Measurements from ENCODE around the gene MAP2K4. TPM values are rescaled to one million over a fixed set of nuclear protein-coding genes. Genes with fewer than 3 reads are reported as not detected.

MAP2K4 gene
- total and polyA plus RNA-seq, 2 of the 13 experiments (the other 11 are each of a cell fraction or from before 2014, with no cell fraction given), result 21.5 to 35.6 TPM

DNA sequence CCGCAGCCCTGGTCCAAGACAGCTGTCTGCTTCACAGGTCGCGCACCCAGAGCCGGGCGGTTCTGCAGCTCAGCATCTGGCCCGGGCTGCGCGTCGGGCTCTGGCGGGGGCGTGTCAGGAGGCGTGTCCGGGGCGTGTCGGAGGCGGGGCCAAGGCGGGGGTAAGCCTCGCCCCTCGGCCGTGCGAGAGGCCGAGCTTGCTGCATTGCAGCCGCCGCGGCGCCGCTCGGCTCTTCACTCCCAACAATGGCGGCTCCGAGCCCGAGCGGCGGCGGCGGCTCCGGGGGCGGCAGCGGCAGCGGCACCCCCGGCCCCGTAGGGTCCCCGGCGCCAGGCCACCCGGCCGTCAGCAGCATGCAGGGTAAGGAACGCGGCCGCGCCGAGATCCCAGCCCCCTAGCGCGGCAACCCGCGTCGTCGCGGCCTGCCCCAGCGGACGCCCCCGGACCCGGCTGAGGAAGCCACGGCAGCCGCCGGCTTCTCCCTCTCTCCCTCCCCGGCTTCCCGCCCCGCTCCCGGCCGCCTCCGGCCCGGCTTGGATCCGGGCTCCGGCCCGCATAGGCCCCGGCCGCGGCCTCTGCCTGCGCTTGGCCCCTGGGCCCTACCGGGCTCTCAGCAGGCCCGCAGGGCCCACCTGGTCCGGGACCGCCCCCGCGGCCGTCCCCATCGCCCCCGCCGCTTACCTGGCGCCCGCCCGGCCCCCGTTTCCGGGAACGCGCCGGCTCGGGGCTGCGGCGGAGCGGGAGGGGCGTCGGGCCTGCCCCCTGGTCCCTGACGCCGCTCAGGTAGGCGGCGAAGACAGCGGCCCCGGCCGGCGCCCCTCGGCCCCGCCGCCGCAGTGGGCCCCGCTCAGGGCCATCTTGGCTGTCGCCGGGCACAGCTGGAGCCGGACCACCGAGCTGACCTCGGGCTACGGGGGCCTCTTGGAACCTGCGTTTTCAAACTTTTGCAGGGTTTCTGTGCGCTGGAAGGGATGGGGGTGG lies at the start of gene MAP2K4 (continued):
- TF ChIP-seq KDM2A (CRISPR knock-in tag; IDR thresholded peaks at IDR 0.05; ENCODE audit: borderline replicate concordance, low read depth) (peak; percentile 61; the same call in 1 of the 2 replicates), BORCS8-MEF2B (CRISPR knock-in tag; IDR thresholded peaks at IDR 0.05) (0 out of 2 replicates have a peak, but pooled peaks have one; percentile 34), ESRRA (CRISPR knock-in tag; IDR thresholded peaks at IDR 0.05; ENCODE audit: low read depth) (0 out of 2 replicates have a peak, but pooled peaks have one; percentile 15), ZFP41 (CRISPR knock-in tag; IDR thresholded peaks at IDR 0.05; ENCODE audit: borderline replicate concordance) (no peak), SNAI1 (CRISPR knock-in tag; IDR thresholded peaks at IDR 0.05; ENCODE audit: borderline replicate concordance) (no peak), HES4 (CRISPR knock-in tag; IDR thresholded peaks at IDR 0.05; ENCODE audit: borderline replicate concordance) (peak; percentile 86; the same call in 1 of the 2 replicates), POLR2A (IDR thresholded peaks at IDR 0.05; ENCODE audit: insufficient read depth in 1 of 2, low read depth in 2 of 2, low read length in 2 of 2) (peak; percentile 83 to 85), CREB3 (CRISPR knock-in tag; IDR thresholded peaks at IDR 0.05) (0 out of 2 replicates have a peak, but pooled peaks have one; percentile 66), ZNF614 (CRISPR knock-in tag; IDR thresholded peaks at IDR 0.05; ENCODE audit: borderline replicate concordance) (no peak), BCL3 (CRISPR knock-in tag; IDR thresholded peaks at IDR 0.05) (peak; percentile 25; the same call in 1 of the 2 replicates), ZSCAN21 (CRISPR knock-in tag; IDR thresholded peaks at IDR 0.05; ENCODE audit: borderline replicate concordance) (peak; percentile 48; the same call in 1 of the 2 replicates), GABPA (IDR thresholded peaks at IDR 0.05; ENCODE audit: low read depth, low read length) (0 out of 2 replicates have a peak, but pooled peaks have one; percentile 10), GABPA (CRISPR knock-in tag; IDR thresholded peaks at IDR 0.05; ENCODE audit: low read depth) (no peak), NFIC (IDR thresholded peaks at IDR 0.05; ENCODE audit: low read length) (no peak), KDM5B (CRISPR knock-in tag; IDR thresholded peaks at IDR 0.05; ENCODE audit: borderline replicate concordance) (0 out of 2 replicates have a peak, but pooled peaks have one; percentile 22), KLF16 (CRISPR knock-in tag; IDR thresholded peaks at IDR 0.05) (0 out of 4 replicates have a peak, but pooled peaks of 1 of the 2 experiments have one; percentile 51), ZNF230 (CRISPR knock-in tag; IDR thresholded peaks at IDR 0.05) (no peak), ZIK1 (CRISPR knock-in tag; IDR thresholded peaks at IDR 0.05; ENCODE audit: borderline replicate concordance, low read depth) (peak; percentile 35; the same call in 1 of the 2 replicates), IKZF4 (CRISPR knock-in tag; IDR thresholded peaks at IDR 0.05; ENCODE audit: borderline replicate concordance, low read depth, not compliant biosample characterization) (peak; percentile 74)
- TF ChIP-seq, protein P1, sequence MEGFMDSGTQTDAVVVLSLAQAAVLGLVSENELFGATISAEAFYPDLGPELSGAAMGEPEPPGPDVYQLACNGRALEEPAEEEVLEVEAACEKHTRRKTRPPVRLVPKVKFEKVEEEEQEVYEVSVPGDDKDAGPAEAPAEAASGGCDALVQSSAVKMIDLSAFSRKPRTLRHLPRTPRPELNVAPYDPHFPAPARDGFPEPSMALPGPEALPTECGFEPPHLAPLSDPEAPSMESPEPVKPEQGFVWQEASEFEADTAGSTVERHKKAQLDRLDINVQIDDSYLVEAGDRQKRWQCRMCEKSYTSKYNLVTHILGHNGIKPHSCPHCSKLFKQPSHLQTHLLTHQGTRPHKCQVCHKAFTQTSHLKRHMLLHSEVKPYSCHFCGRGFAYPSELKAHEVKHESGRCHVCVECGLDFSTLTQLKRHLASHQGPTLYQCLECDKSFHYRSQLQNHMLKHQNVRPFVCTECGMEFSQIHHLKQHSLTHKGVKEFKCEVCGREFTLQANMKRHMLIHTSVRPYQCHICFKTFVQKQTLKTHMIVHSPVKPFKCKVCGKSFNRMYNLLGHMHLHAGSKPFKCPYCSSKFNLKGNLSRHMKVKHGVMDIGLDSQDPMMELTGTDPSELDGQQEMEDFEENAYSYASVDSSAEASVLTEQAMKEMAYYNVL (CRISPR knock-in tag; IDR thresholded peaks at IDR 0.05; ENCODE audit: borderline replicate concordance), result 0 out of 2 replicates have a peak, but pooled peaks have one; percentile 16
- TF ChIP-seq, protein P2, sequence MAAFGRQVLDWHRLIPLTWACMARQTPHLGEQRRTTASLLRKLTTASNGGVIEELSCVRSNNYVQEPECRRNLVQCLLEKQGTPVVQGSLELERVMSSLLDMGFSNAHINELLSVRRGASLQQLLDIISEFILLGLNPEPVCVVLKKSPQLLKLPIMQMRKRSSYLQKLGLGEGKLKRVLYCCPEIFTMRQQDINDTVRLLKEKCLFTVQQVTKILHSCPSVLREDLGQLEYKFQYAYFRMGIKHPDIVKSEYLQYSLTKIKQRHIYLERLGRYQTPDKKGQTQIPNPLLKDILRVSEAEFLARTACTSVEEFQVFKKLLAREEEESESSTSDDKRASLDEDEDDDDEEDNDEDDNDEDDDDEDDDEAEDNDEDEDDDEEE (CRISPR knock-in tag; IDR thresholded peaks at IDR 0.05), result 0 out of 2 replicates have a peak, but pooled peaks have one; percentile 50
